Transverse colon (tissue), 4 donors: ENCODE results near the gene STRN3.
"Not testable (repeated sequence)": the region's sequence is repeated elsewhere in the genome, so short reads cannot be mapped to it uniquely, and the experiment has no call there.

ENCODE experiments used
- CTCF ChIP-seq, 5 experiments: fragments of 200-600 bp in 3 of 5; fragments of 450-650 bp in 2 of 5; sonication (generic) in 3 of 5; IDR thresholded peaks; 1 replicate in 2 of 5; 2 replicates in 3 of 5; pipeline ENCODE4 v1.5.1; 2016 to 2017; ENCODE audit warnings: antibody characterized with exemption in 5 of 5, inconsistent platforms in 3 of 5, mild to moderate bottlenecking in 2 of 5, moderate library complexity in 1 of 5
- POLR2AphosphoS5 ChIP-seq, 3 donors: sonication (generic); formaldehyde crosslinking; IDR thresholded peaks; one replicate each; pipeline ENCODE4 v1.6.1; 2016; ENCODE audit warnings: antibody characterized with exemption in 3 of 3

GRCh38 chr14:30897121-30897520 is 129.1 kb downstream of the STRN3 start:
- TF ChIP-seq CTCF, POLR2AphosphoS5 (IDR thresholded peaks at IDR 0.05): not testable (repeated sequence)
